LNCAP (cell line): ENCODE data around the gene KLHL34.

Experiments
- TF ChIP-seq, protein P1 (sequence below): fragments of 450-650 bp; IDR thresholded peaks from 2 replicates; pipeline ENCODE4 v1.5.1; 2017; ENCODE audit warnings: mild to moderate bottlenecking

The KLHL34 gene

DNA sequence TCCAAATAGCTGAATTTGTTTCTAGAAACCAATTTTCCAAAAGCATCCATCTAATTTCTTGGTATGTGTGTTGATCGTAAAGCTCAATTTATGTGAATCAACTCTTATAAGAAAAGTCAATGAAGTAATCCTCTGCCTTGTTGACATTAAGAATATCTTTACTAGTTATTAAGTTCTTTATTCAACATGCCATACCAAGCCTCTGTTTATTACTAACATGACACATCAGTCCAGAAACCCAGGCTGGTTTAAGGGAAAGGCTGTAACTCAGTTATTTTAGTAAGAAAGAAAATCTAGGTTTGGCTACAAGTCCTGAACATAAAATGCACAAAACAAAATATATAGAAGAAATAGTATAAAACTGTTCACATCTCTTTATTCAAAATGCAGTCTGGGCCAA is 48.0 kb downstream of the KLHL34 start:
- TF ChIP-seq, protein P1, sequence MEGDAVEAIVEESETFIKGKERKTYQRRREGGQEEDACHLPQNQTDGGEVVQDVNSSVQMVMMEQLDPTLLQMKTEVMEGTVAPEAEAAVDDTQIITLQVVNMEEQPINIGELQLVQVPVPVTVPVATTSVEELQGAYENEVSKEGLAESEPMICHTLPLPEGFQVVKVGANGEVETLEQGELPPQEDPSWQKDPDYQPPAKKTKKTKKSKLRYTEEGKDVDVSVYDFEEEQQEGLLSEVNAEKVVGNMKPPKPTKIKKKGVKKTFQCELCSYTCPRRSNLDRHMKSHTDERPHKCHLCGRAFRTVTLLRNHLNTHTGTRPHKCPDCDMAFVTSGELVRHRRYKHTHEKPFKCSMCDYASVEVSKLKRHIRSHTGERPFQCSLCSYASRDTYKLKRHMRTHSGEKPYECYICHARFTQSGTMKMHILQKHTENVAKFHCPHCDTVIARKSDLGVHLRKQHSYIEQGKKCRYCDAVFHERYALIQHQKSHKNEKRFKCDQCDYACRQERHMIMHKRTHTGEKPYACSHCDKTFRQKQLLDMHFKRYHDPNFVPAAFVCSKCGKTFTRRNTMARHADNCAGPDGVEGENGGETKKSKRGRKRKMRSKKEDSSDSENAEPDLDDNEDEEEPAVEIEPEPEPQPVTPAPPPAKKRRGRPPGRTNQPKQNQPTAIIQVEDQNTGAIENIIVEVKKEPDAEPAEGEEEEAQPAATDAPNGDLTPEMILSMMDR = no peak

DNA sequence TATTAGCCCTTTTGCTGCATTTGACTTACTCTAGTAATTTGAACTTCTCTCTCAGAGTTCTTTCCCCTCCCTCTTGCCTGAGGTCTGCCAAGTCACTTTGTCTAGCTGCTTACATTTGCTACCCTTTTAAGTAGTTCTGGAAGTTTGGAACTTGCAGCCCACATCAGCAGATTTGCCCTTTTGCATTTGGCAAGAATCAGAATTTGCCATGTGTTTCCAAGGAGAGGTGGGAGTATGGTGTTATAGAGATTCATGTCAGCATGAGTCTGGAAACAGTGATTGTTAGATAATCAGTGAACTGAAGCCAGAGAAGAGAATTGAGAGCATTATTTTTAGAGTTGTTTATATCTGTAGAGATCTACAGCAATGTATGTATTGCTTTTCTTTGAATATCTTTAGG is 52.1 kb downstream of the KLHL34 start:
- TF ChIP-seq, protein P1 = no peak
